Adrenal gland (tissue), 5 donors: Measurements from ENCODE around the gene PLEKHH1.

Experiments
- CTCF ChIP-seq, 6 experiments: fragments of 450-650 bp in 4 of 6; fragments of 200-600 bp in 2 of 6; sonication (generic) in 1 of 6; IDR thresholded peaks; 1 replicate in 5 of 6; 2 replicates in 1 of 6; pipeline versions ENCODE4 v1.5.1 to v1.8.0; 2016 to 2021; ENCODE audit warnings: antibody characterized with exemption in 6 of 6, mild to moderate bottlenecking in 2 of 6, moderate library complexity in 1 of 6
- POLR2A ChIP-seq, 2 donors: fragments of 450-650 bp; IDR thresholded peaks; one replicate each; pipeline ENCODE4 v1.6.1; 2017; ENCODE audit warnings: antibody characterized with exemption in 2 of 2, mild to moderate bottlenecking in 2 of 2, moderate library complexity in 1 of 2
- donor health status: DM: no; HTN: no; CAD: no.

GRCh38 chr14:67532998-67533753 lies at the start of gene PLEKHH1:
- TF ChIP-seq CTCF (IDR thresholded peaks at IDR 0.05) (no peak), POLR2A (IDR thresholded peaks at IDR 0.05) (peak; percentile 28 to 90)
